GM23248 (cell line): Measurements from ENCODE around the gene MGMT.

ENCODE experiments used
- EZH2 ChIP-seq: fragments of 200-600 bp; sonication (generic); IDR thresholded peaks from 2 replicates; pipeline ENCODE4 v1.6.1; 2018; ENCODE audit warnings: antibody characterized with exemption, mild to moderate bottlenecking; ENCODE audit not compliant: insufficient read depth, poor library complexity, severe bottlenecking
- EZH2phosphoT487 ChIP-seq: fragments of 200-600 bp; sonication (generic); IDR thresholded peaks from 2 replicates; pipeline ENCODE4 v1.6.1; 2018; ENCODE audit warnings: antibody characterized with exemption, moderate library complexity, mild to moderate bottlenecking, low read depth; ENCODE audit not compliant: insufficient read depth

DNA sequence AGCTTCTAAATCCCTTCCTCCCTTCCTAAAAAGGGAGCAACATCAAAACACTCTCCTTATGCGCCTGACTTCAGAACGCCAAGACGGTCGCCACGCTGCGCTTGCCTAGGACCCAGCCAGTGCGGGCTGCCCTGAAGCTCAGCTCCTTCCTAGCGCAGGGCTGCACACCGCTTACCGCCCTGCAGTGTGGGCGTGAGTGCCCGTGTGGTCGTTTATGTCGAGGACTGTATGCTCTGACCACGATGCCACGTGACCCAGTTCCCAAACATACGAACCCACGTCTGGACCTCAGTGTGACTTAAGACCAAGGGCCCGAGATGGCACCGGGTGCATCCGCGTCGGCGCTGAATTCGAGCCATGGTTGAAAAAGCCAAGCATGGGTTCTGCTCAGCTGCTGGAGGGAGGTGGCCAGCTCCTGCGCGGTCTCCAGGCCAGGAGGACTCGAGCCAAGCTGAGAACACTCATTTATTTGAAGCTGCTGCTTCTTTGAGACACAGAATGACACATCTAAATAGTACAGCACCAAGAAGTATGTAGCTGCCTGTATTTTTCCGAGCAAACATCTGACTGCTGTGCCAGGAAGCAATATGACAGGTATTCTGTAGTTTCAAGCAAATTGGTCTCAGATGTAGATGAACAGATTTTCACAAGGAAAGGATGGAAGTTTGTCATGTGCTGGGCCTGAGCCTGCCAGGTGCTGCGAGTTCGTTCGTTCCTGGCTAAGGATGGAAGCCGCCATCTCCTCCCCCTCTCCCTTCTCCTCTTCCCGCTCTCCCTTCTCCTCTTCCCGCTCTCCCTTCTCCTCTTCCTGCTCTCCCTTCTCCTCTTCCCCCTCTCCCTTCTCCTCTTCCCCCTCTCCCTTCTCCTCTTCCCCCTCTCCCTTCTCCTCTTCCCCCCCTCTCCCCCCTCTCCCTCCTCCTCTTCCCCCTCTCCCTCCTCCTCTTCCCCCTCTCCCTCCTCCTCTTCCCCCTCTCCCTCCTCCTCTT lies 312.4 kb downstream of the MGMT start:
- no peak for TF ChIP-seq EZH2phosphoT487
- no peak for TF ChIP-seq EZH2
